B cell (primary cell): ENCODE measurements around the gene APOO. TPM values are rescaled to one million over a fixed set of nuclear protein-coding genes. Genes with fewer than 3 reads are reported as not detected.
"Not testable (repeated sequence)": the region's sequence is repeated elsewhere in the genome, so short reads cannot be mapped to it uniquely, and the experiment has no call there.

Experiments used
- ATAC-seq: fragments of 200-7000 bp; cut with Tn5 transposase; one replicate; pipeline ENCODE4 v1.10.0; 2021; ENCODE audit warnings: low read depth, mild to moderate bottlenecking, moderate number of reproducible peaks, moderate library complexity
- CTCF ChIA-PET: fragments of 350-600 bp; sonication (Branson Sonifier 250); formaldehyde crosslinking; loops from one replicate; lab custom pipeline; 2021; ENCODE audit warnings: antibody characterized with exemption, inconsistent platforms; lab: Charles Lee
- POLR2A ChIA-PET: fragments of 350-600 bp; sonication (Branson Sonifier 250); formaldehyde crosslinking; loops from one replicate; lab custom pipeline; 2021; ENCODE audit warnings: antibody characterized with exemption; lab: Charles Lee
- DNase-seq: peaks from one replicate; pipeline ENCODE4 v3.0.0; 2013
- H2AFZ ChIP-seq: 2 replicates; pipeline ENCODE4 v1.6.1; 2012; ENCODE audit warnings: mild to moderate bottlenecking, low read depth, low read length; ENCODE audit not compliant: insufficient read depth, poor library complexity, severe bottlenecking
- H3K27ac ChIP-seq, 2 donors: 1 replicate in 1 of 2; 2 replicates in 1 of 2; pipeline ENCODE4 v1.5.1; 2012 to 2013; ENCODE audit warnings: low read length in 2 of 2, mild to moderate bottlenecking in 2 of 2, moderate library complexity in 1 of 2
- H3K27me3 ChIP-seq, 4 experiments: fragments of 200-600 bp in 1 of 4; sonication (generic) in 1 of 4; replicated peaks in 1 of 4; 1 replicate in 2 of 4; 2 replicates in 2 of 4; pipeline versions ENCODE4 v1.6.1 to v1.7.0; 2013 to 2016; ENCODE audit warnings: low read length in 3 of 4, mild to moderate bottlenecking in 2 of 4, mixed read lengths in 1 of 4, moderate library complexity in 1 of 4; ENCODE audit not compliant: insufficient read depth in 4 of 4, control insufficient read depth in 3 of 4; ENCODE audit errors: control extremely low read depth in 1 of 4
- H3K36me3 ChIP-seq, 2 experiments: replicated peaks in 1 of 2; 1 replicate in 1 of 2; 2 replicates in 1 of 2; pipeline versions ENCODE4 v1.6.1 to v1.7.1; 2013; ENCODE audit warnings: low read length in 1 of 2; ENCODE audit not compliant: insufficient read depth in 2 of 2, control insufficient read depth in 1 of 2; ENCODE audit errors: control extremely low read depth in 1 of 2, extremely low read depth in 1 of 2
- H3K4me1 ChIP-seq, 2 donors: fragments of 200-600 bp in 1 of 2; sonication (generic) in 1 of 2; 1 replicate in 1 of 2; 2 replicates in 1 of 2; pipeline versions ENCODE4 v1.5.1 to v1.6.1; 2013 to 2017; ENCODE audit warnings: low read length in 2 of 2; ENCODE audit not compliant: control insufficient read depth in 2 of 2, insufficient read depth in 2 of 2
- H3K4me2 ChIP-seq: replicated peaks from 2 replicates; pipeline ENCODE3; 2012; ENCODE audit warnings: mild to moderate bottlenecking, low read depth, low read length; ENCODE audit not compliant: poor library complexity, severe bottlenecking
- H3K4me3 ChIP-seq, 5 experiments: fragments of 200-600 bp in 1 of 5; sonication (generic) in 1 of 5; 1 replicate in 3 of 5; 2 replicates in 2 of 5; pipeline versions ENCODE4 v1.5.1 to v1.7.0; 2011 to 2016; ENCODE audit warnings: low read length in 4 of 5, mild to moderate bottlenecking in 4 of 5, low read depth in 2 of 5, control low read depth in 1 of 5, moderate library complexity in 1 of 5; ENCODE audit not compliant: insufficient read depth in 1 of 5; ENCODE audit errors: control extremely low read depth in 1 of 5, extremely low read depth in 1 of 5
- H3K79me2 ChIP-seq: fragments of 200-600 bp; sonication (generic); one replicate; pipeline ENCODE4 v1.6.0; 2016; ENCODE audit warnings: low read length; ENCODE audit not compliant: control insufficient read depth, insufficient read depth
- H3K9ac ChIP-seq: fragments of 200-600 bp; sonication (generic); 2 replicates; pipeline ENCODE4 v1.6.1; 2017; ENCODE audit warnings: mild to moderate bottlenecking, low read length, moderate library complexity
- H3K9me3 ChIP-seq, 3 donors: one replicate each; pipeline versions ENCODE4 v1.6.1 to v1.7.1; 2013; ENCODE audit warnings: low read length in 2 of 3; ENCODE audit not compliant: control insufficient read depth in 2 of 3, insufficient read depth in 1 of 3; ENCODE audit errors: control extremely low read depth in 1 of 3
- H4K20me1 ChIP-seq: 2 replicates; pipeline ENCODE4 v1.6.0; 2012; ENCODE audit warnings: mild to moderate bottlenecking, low read length; ENCODE audit not compliant: insufficient read depth, control insufficient read depth, poor library complexity, severe bottlenecking
- H3K27ac Mint-ChIP-seq: one replicate; pipeline ENCODE4 v1.8.0; 2021; ENCODE audit warnings: mixed read lengths
- H3K27me3 Mint-ChIP-seq: one replicate; pipeline ENCODE4 v1.8.0; 2021; ENCODE audit warnings: mixed read lengths
- H3K4me1 Mint-ChIP-seq: one replicate; pipeline ENCODE4 v1.8.0; 2021; ENCODE audit warnings: mixed read lengths
- H3K4me3 Mint-ChIP-seq: one replicate; pipeline ENCODE4 v1.8.0; 2021; ENCODE audit warnings: mixed read lengths
- H3K9me3 Mint-ChIP-seq: one replicate; pipeline ENCODE4 v1.8.0; 2022; ENCODE audit warnings: mixed read lengths; ENCODE audit not compliant: insufficient read depth
- EZH2 ChIP-seq: IDR thresholded peaks from 2 replicates; pipeline ENCODE4 v1.6.1; 2012; ENCODE audit warnings: borderline replicate concordance, low read depth, mild to moderate bottlenecking, moderate library complexity, low read length; ENCODE audit not compliant: insufficient read depth, poor library complexity, severe bottlenecking
- WGBS: methylation state at CpG from one replicate; pipeline ENCODE4 v1.1.5; 2013; ENCODE audit warnings: missing lambda C conversion rate; ENCODE audit not compliant: insufficient coverage; 5-methylcytosine and 5-hydroxymethylcytosine counted together
- intact Hi-C: fragments of 100-400 bp; cut with micrococcal nuclease; formaldehyde crosslinking; loops from one replicate; pipeline ENCODE4 v1.10.0; 2022
- polyA plus RNA-seq: library from polyadenylated mRNA; depleted of rRNA; stranded (reverse); fragments of >200 nt; gene quantifications from 2 replicates; pipeline ENCODE4 v1.2.3, GENCODE V29; 2012
- total RNA-seq, 2 donors: library from RNA; stranded (reverse); fragments of 120-200 nt in 1 of 2; gene quantifications; 1 replicate in 1 of 2; 2 replicates in 1 of 2; pipeline versions ENCODE4 v1.2.3 to v1.2.4, GENCODE V29; 2013 to 2022
- TF ChIP-seq, protein P1 (sequence below): fragments of 200-600 bp; IDR thresholded peaks from one replicate; pipeline ENCODE4 v1.8.0; 2022; ENCODE audit warnings: antibody characterized with exemption, mild to moderate bottlenecking

APOO gene
- total and polyA plus RNA-seq, 2 donors (not counting 1 experiment from before 2014, with no cell fraction given): 4.7 to 7.2 TPM

DNA sequence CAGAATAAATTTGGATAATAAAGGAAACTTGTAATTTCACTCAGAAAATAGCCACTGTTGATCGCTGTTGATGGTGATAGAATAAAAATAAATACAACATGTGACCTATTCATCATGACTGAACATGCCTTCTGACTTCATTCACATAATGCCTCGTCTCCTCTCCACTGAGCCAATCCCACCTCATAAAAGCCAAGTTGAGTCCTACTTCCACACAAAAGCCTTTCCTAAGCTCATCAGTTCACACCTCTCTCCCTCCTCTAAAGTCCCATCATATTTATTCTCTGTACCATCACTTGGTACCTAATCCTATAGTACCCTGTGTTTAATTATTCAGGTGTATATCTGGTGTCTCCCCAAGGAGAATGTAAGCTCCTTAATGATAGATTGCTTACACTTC is 37.7 kb downstream of the APOO start:
- no peaks in the 10 kb centered on the region for H4K20me1 ChIP-seq
- CTCF ChIA-PET: no interaction called here
- TF ChIP-seq EZH2: no peak
- TF ChIP-seq, protein P1, sequence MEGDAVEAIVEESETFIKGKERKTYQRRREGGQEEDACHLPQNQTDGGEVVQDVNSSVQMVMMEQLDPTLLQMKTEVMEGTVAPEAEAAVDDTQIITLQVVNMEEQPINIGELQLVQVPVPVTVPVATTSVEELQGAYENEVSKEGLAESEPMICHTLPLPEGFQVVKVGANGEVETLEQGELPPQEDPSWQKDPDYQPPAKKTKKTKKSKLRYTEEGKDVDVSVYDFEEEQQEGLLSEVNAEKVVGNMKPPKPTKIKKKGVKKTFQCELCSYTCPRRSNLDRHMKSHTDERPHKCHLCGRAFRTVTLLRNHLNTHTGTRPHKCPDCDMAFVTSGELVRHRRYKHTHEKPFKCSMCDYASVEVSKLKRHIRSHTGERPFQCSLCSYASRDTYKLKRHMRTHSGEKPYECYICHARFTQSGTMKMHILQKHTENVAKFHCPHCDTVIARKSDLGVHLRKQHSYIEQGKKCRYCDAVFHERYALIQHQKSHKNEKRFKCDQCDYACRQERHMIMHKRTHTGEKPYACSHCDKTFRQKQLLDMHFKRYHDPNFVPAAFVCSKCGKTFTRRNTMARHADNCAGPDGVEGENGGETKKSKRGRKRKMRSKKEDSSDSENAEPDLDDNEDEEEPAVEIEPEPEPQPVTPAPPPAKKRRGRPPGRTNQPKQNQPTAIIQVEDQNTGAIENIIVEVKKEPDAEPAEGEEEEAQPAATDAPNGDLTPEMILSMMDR: no peak
- no peaks in the 10 kb centered on the region for H3K4me1 ChIP-seq
- H3K9ac ChIP-seq: no peak overlapping the region
- POLR2A ChIA-PET: no interaction called here
- no peak for DNase-seq
- H3K9me3 ChIP-seq: no peaks in the 10 kb centered on the region
- ATAC-seq: no peak
- no peak overlapping the region for H3K4me2 ChIP-seq
- Mint-ChIP-seq H3K27me3 (no peaks in the 10 kb centered on the region), H3K9me3 (no peaks in the 10 kb centered on the region), H3K27ac (no peak overlapping the region), H3K4me3 (no peak overlapping the region), H3K4me1 (no peaks in the 10 kb centered on the region)
- intact Hi-C loops: no loop called here
- H3K27ac ChIP-seq: no peak overlapping the region
- H2AFZ ChIP-seq: no peak overlapping the region
- no peaks in the 10 kb centered on the region for H3K36me3 ChIP-seq
- no CpG with 5 or more reads among the region's 2 CpGs for WGBS
- H3K79me2 ChIP-seq: no peaks in the 10 kb centered on the region
- H3K27me3 ChIP-seq: no peaks in the 10 kb centered on the region
- H3K4me3 ChIP-seq: no peak overlapping the region

DNA sequence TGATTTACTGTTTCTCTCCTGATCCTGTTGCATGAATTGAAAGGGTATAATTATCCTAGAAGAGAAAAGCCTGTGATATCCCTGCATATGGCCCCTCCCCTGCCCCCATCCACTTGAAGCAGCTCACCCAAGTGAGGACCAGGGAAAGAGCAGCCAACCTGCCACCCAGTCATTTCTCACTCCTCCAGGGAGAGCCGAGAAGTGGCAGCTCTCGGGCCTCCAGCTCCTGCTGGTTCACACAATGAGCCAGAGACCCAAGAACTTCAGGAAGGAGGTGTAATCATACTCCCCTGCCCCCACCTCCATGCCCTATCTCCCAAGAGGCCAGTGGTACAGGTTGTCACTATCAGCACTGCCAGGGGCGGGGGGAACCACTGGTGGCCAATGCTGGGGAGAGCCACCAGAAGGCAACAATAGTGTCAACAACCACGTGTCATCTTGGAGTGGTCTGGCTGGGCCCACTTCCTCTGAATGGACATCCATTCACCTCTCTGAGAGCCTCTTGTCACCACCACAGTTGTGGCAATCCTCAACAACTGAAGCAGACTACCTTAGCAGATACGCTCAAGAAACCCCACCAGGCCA is 42.9 kb downstream of the APOO start:
- no peaks in the 10 kb centered on the region for H3K27me3 ChIP-seq
- WGBS: 100% methylated on average over 2 of the region's 5 CpGs
- no peak for ATAC-seq
- no peaks in the 10 kb centered on the region for H3K9me3 Mint-ChIP-seq
- H3K27me3 Mint-ChIP-seq: no peaks in the 10 kb centered on the region
- H3K4me3 Mint-ChIP-seq: no peak overlapping the region
- CTCF ChIA-PET: no interaction called here
- no peak overlapping the region for H3K4me2 ChIP-seq
- no peaks in the 10 kb centered on the region for H3K79me2 ChIP-seq
- no peak overlapping the region for H3K4me3 ChIP-seq
- no peak overlapping the region for H3K27ac ChIP-seq
- intact Hi-C loops: no loop called here
- H3K9me3 ChIP-seq: no peaks in the 10 kb centered on the region
- H3K36me3 ChIP-seq: no peaks in the 10 kb centered on the region
- no peak overlapping the region for H3K9ac ChIP-seq
- TF ChIP-seq EZH2: no peak
- TF ChIP-seq, protein P1: no peak
- no peak overlapping the region for H2AFZ ChIP-seq
- H3K4me1 Mint-ChIP-seq: no peaks in the 10 kb centered on the region
- no peak for DNase-seq
- H4K20me1 ChIP-seq: no peaks in the 10 kb centered on the region
- no peaks in the 10 kb centered on the region for H3K4me1 ChIP-seq
- no peak overlapping the region for H3K27ac Mint-ChIP-seq
- POLR2A ChIA-PET: no interaction called here

DNA sequence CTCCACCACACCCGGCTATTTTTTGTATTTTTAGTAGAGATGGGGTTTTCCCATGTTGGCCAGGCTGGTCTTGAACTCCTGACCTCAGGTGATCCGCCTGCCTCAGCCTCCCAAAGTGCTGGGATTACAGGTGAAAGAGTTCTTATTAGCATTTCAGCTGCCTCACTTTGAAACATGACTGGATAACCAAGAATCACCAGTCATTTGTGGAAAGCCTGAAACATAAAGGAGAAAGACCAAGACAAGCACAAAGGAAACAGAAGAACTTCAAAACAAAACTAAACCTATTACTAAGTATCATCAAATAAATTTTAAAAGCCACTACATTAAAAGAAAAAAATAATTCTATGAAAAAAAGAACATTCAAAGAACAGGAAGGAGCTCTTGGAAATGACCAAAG is 45.8 kb downstream of the APOO start:
- H3K4me1 Mint-ChIP-seq, H3K27ac Mint-ChIP-seq, H4K20me1 ChIP-seq, DNase-seq, H3K9ac ChIP-seq, H3K4me3 ChIP-seq, POLR2A ChIA-PET, intact Hi-C loops, H3K79me2 ChIP-seq, ATAC-seq, H3K4me3 Mint-ChIP-seq, H2AFZ ChIP-seq, H3K4me2 ChIP-seq, H3K27me3 Mint-ChIP-seq, H3K9me3 ChIP-seq, H3K9me3 Mint-ChIP-seq, H3K27me3 ChIP-seq, H3K27ac ChIP-seq, H3K36me3 ChIP-seq, H3K4me1 ChIP-seq: not testable (repeated sequence)
- CTCF ChIA-PET: interaction anchor here (1.1 kb wide), 1 partner anchor 40 kb away, joined by 3 read pairs; no protein-coding TSS in a partner anchor
- no CpG with 5 or more reads among the region's 2 CpGs for WGBS
